Fibroblast of skin of scalp (primary cell): ENCODE measurements around the gene MRGPRX2.

Experiments
- DNase-seq: peaks from one replicate; pipeline ENCODE4 v3.0.0-alpha.2; 2013

MRGPRX2 gene

GRCh38 chr11:19075636-19076035, 15.1 kb upstream of the MRGPRX2 start:
- DNase-seq, result no peak

GRCh38 chr11:19073454-19074415, 13.2 kb upstream of the MRGPRX2 start:
- no peak for DNase-seq

DNA sequence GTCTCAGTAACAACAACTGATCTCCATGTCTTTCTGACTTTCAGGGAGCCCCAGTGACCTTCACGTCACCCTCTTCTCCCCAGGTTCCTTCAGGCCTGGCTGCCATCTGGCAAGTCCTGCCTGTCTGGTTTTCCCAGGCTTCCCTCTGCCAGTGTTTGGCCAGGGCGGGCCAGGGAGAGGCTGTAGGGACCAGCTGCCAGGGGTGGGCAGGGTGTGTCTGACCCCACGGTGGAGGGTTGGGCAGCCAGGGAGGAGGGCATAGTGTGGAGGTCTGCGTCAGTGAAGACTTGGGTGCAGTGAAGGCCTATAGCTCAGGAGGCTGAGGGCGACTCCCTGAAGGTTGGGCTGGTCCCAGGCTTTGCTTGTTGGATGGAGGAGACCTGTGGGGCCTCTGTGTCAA, 11.9 kb upstream of the MRGPRX2 start:
- no peak for DNase-seq

- peak; percentile 89 for DNase-seq
Observed at GRCh38 chr11:19071255-19071654, 10.7 kb upstream of the MRGPRX2 start.

- DNase-seq, result no peak
Observed at GRCh38 chr11:19059833-19060232, 684 bp downstream of the MRGPRX2 start.

GRCh38 chr11:19055905-19056304, 4.6 kb downstream of the MRGPRX2 start:
- no peak for DNase-seq

DNA sequence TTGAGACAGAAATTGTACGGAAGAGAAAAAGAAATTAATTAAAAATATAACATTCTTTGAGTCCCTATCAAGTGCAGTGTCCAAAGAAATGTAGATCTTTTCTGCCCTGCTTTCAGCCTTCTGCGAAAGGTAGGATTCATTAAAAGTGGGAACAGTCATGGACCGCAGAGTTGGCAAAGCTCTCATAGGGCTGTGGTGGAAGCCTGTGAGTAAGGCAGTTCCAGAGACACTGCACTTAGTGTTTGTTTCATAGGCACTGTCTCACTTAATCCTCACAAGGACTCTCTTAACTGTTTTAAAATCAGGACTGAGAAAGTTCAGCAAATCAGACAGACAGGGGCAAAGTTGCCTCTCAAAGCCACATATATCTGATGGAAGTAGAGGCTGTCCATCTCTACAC, 5.5 kb downstream of the MRGPRX2 start:
- DNase-seq, result no peak

- no peak for DNase-seq
Observed at GRCh38 chr11:19053909-19054308, 6.6 kb downstream of the MRGPRX2 start.

- DNase-seq, result no peak
Observed at GRCh38 chr11:19050281-19050680, 10.2 kb downstream of the MRGPRX2 start.

DNA sequence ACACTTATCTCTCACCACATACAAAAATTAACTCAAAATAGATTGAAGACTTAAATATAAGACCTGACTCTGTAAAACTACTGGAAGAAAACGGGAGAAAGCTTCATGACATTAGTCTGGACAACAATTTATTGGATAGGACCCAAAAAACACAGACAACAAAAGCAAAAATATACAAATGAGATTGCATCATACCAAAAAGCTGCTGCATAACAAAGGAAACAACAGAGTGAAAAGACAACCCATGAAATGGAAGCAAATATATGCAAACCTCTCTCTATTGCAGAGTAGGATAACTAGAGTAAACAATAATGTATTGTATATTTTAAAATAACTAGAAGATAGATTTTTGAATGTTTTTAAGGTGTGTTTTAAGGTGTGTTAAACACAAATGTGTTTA, 11.2 kb downstream of the MRGPRX2 start:
- no peak for DNase-seq

- no peak for DNase-seq
Observed at GRCh38 chr11:19040051-19040450, 20.5 kb downstream of the MRGPRX2 start.

DNA sequence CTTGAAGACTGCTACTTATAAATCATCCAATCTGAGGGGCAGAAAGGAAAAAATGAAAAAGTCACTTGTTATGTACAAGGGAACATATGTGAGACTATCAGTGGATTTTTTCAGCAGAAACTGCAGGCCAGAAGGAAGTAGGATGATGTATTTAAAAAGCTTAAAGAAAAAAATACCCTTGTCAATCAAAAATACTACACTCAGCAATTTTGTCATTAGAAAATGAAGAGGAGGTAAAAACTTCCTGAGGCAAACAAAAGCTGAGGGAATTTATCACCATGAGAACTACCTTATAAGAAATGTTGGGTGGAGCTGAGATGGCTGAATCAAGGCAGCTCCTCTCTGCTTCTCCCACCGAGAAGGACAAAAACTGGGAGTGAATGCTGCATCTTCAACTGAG, 21.1 kb downstream of the MRGPRX2 start:
- no peak for DNase-seq

- DNase-seq, result no peak
Observed at GRCh38 chr11:19032990-19033389, 27.5 kb downstream of the MRGPRX2 start.

- peak; percentile 8 for DNase-seq
Observed at GRCh38 chr11:19027829-19028595, 32.5 kb downstream of the MRGPRX2 start.

- DNase-seq, result no peak
Observed at GRCh38 chr11:19026862-19027261, 33.7 kb downstream of the MRGPRX2 start.

DNA sequence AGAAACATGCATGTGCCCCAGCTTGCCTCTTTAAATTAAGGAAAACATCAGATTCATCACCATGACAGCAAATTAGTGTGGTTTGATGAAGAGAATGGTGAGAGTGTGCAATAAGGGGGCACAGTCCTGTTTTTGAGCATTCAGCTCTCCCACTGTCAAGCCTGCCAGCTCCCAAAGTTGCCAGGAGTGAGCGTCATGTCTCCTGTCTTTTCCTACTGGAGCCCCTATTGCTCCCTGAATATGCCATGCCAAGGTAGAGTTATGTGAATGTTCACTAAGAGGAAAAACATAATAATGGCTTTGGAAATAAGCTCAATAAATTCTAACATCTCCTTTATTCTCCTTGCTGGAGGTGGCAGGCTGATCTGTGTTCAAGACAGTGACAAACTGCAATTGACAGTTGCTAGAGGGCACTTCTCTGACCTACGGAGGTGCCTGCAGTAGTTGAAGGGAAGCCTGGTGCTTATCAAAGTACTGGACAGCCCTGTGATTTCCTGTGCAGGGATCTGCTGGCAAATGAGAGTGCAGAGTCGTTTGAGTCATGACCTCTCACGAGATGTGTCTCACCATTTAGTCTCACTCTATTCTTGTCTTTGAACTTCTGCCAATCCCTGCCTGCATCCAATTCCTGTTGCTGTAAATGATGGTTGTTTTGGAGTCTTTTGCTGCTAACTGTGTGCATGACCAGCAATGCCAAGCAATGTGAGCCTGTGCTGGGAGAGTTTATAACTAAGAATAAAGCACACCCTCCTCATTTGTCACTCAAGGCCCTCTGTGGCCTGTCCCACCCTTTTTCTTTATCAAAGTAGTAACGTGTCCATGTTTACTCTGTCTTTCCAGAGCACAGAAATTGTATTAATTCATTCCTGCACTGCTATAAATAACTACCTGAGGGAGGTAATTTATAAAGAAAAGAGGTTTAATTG, 34.8 kb downstream of the MRGPRX2 start:
- no peak for DNase-seq

- DNase-seq, result no peak
Observed at GRCh38 chr11:19020831-19021230, 39.7 kb downstream of the MRGPRX2 start.

DNA sequence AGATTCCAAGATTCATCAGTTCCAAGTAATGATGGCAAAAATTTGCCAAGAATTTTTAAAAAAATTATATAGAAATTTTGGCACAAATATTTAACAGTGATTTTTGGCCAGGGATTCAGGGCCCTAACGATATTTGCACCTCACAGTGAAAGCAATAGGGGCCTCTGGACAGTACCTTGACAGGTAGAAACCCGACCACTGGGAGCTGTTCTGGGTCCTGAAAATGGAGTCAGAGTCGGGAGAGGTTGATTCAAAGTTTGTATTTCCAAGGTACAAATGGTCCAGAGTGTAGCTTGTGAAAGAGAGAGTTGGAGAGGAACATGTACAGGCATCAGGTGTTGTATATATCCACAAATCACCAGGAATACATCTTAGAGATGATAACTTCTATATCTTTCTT, 41.6 kb downstream of the MRGPRX2 start:
- DNase-seq, result no peak

- DNase-seq, result no peak
Observed at GRCh38 chr11:19013181-19013857, 47.2 kb downstream of the MRGPRX2 start.

- no peak for DNase-seq
Observed at GRCh38 chr11:19012636-19013035, 47.9 kb downstream of the MRGPRX2 start.
